Neural cell (in vitro differentiated cells): ENCODE data around the gene CLPX. TPM values are rescaled to one million over a fixed set of nuclear protein-coding genes. Genes with fewer than 3 reads are reported as not detected.

Experiments
- H2AFZ ChIP-seq: fragments of 200-600, 300-800 bp; sonication (generic), shearing (Covaris generic); 2 replicates; pipeline ENCODE4 v1.6.0; 2014; ENCODE audit warnings: low read depth, mild to moderate bottlenecking, antibody characterized with exemption, low read length, moderate library complexity
- H3F3A ChIP-seq: fragments of 200-600 bp; shearing (Covaris generic); 2 replicates; pipeline ENCODE4 v1.6.1; 2016; ENCODE audit warnings: mild to moderate bottlenecking, moderate library complexity, mixed read lengths, antibody characterized with exemption, low read length; ENCODE audit not compliant: insufficient read depth, poor library complexity, severe bottlenecking
- H3K27ac ChIP-seq: fragments of 200-600, 300-800 bp; sonication (generic), shearing (Covaris generic); 2 replicates; pipeline ENCODE4 v1.5.1; 2014; ENCODE audit warnings: mild to moderate bottlenecking, low read length, moderate library complexity
- H3K27me3 ChIP-seq: fragments of 300-800, 200-600 bp; sonication (generic), shearing (Covaris generic); 2 replicates; pipeline ENCODE4 v1.6.0; 2014; ENCODE audit warnings: mild to moderate bottlenecking, low read depth, low read length, moderate library complexity; ENCODE audit not compliant: insufficient read depth
- H3K36me3 ChIP-seq: fragments of 300-800, 200-600 bp; sonication (generic), shearing (Covaris generic); 2 replicates; pipeline ENCODE4 v1.5.1; 2014; ENCODE audit warnings: mild to moderate bottlenecking, antibody characterized with exemption, low read length, moderate library complexity; ENCODE audit not compliant: insufficient read depth
- H3K4me2 ChIP-seq: fragments of 300-800, 200-600 bp; sonication (generic), shearing (Covaris generic); 2 replicates; pipeline ENCODE4 v1.6.0; 2014; ENCODE audit warnings: mild to moderate bottlenecking, low read length
- H3K4me3 ChIP-seq: fragments of 300-800, 200-600 bp; sonication (generic), shearing (Covaris generic); 2 replicates; pipeline ENCODE4 v1.5.1; 2014; ENCODE audit warnings: mild to moderate bottlenecking, low read length, moderate library complexity
- H3K79me2 ChIP-seq: fragments of 200-600 bp; shearing (Covaris generic); replicated peaks from 2 replicates; pipeline ENCODE4 v1.6.0; 2014; ENCODE audit warnings: mild to moderate bottlenecking, low read length, moderate library complexity; ENCODE audit not compliant: insufficient read depth
- H3K9ac ChIP-seq: fragments of 300-800, 200-600 bp; sonication (generic), shearing (Covaris generic); 2 replicates; pipeline ENCODE4 v1.6.1; 2016; ENCODE audit warnings: mild to moderate bottlenecking, low read length, mixed read lengths
- H3K9me2 ChIP-seq: fragments of 200-600 bp; shearing (Covaris generic); 2 replicates; pipeline ENCODE4 v1.6.1; 2016; ENCODE audit warnings: mild to moderate bottlenecking, low read length, mixed read lengths; ENCODE audit not compliant: insufficient read depth
- H3K9me3 ChIP-seq: fragments of 200-600, 300-800 bp; sonication (generic), shearing (Covaris generic); 2 replicates; pipeline ENCODE4 v1.6.1; 2016; ENCODE audit warnings: mild to moderate bottlenecking, mixed run types, low read length, moderate library complexity, mixed read lengths
- H4K20me1 ChIP-seq: fragments of 200-600 bp; shearing (Covaris generic); 2 replicates; pipeline ENCODE4 v1.6.1; 2016; ENCODE audit warnings: mild to moderate bottlenecking, mixed run types; ENCODE audit not compliant: insufficient read depth
- CTCF ChIP-seq: fragments of 450-650 bp; IDR thresholded peaks from 2 replicates; pipeline ENCODE4 v1.5.1; 2014; ENCODE audit warnings: antibody characterized with exemption, mild to moderate bottlenecking, moderate library complexity; ENCODE audit not compliant: poor library complexity, severe bottlenecking
- EP300 ChIP-seq: fragments of 450-650 bp; conservative IDR thresholded peaks from 2 replicates; pipeline ENCODE4 v1.6.1; 2014; ENCODE audit warnings: antibody characterized with exemption, mild to moderate bottlenecking, moderate library complexity; ENCODE audit not compliant: poor library complexity, severe bottlenecking
- EZH2 ChIP-seq: fragments of 200-600, 300-800 bp; shearing (Covaris generic), sonication (generic); IDR thresholded peaks from 2 replicates; pipeline ENCODE4 v1.6.1; 2014; ENCODE audit warnings: antibody characterized with exemption, low read length, borderline replicate concordance, mild to moderate bottlenecking; ENCODE audit not compliant: insufficient read depth, poor library complexity, severe bottlenecking
- MXI1 ChIP-seq: fragments of 450-650 bp; conservative IDR thresholded peaks from 2 replicates; pipeline ENCODE4 v1.6.1; 2014; ENCODE audit warnings: antibody characterized with exemption, mild to moderate bottlenecking; ENCODE audit not compliant: poor library complexity, severe bottlenecking
- POLR2AphosphoS5 ChIP-seq: IDR thresholded peaks from 2 replicates; pipeline ENCODE4 v1.6.1; 2012
- RAD21 ChIP-seq: fragments of 450-650 bp; conservative IDR thresholded peaks from 2 replicates; pipeline ENCODE4 v1.6.1; 2014; ENCODE audit warnings: antibody characterized with exemption, mild to moderate bottlenecking, moderate library complexity
- SMC3 ChIP-seq: fragments of 450-650 bp; conservative IDR thresholded peaks from 2 replicates; pipeline ENCODE4 v1.6.1; 2014; ENCODE audit warnings: antibody characterized with exemption, mild to moderate bottlenecking, moderate library complexity; ENCODE audit not compliant: poor library complexity
- TAF1 ChIP-seq: IDR thresholded peaks from 2 replicates; pipeline ENCODE4 v1.6.1; 2012; ENCODE audit warnings: low read depth
- polyA plus RNA-seq: library from polyadenylated mRNA; depleted of rRNA; stranded (reverse); fragments of >200 nt; gene quantifications from 2 replicates; pipeline ENCODE4 v1.2.3, GENCODE V29; 2014
- TF ChIP-seq, protein P1 (sequence below): IDR thresholded peaks from 2 replicates; pipeline ENCODE4 v1.6.1; 2012; ENCODE audit warnings: borderline replicate concordance

Gene CLPX
- polyA plus RNA-seq, 1 donor from 2014 or later, result 44.9 TPM

- H3K9me3 ChIP-seq, result no peaks in the 10 kb centered on the region
- no peak overlapping the region for H3K27ac ChIP-seq
- no peak overlapping the region for H3K9ac ChIP-seq
- H4K20me1 ChIP-seq, result no peaks in the 10 kb centered on the region
- H3K9me2 ChIP-seq, result no peaks in the 10 kb centered on the region
- H3K36me3 ChIP-seq, result peaks cover 11% of the 10 kb centered on the region
- no peak overlapping the region for H3K4me2 ChIP-seq
- no peak for TF ChIP-seq EZH2
- no peak for TF ChIP-seq SMC3
- no peak for TF ChIP-seq TAF1
- no peak for TF ChIP-seq CTCF
- H3K79me2 ChIP-seq, result peaks cover 16% of the 10 kb centered on the region
- no peaks in the 10 kb centered on the region for H3K27me3 ChIP-seq
- H3F3A ChIP-seq, result no peaks in the 10 kb centered on the region
- no peak overlapping the region for H3K4me3 ChIP-seq
- no peak overlapping the region for H2AFZ ChIP-seq
Observed at GRCh38 chr15:65176056-65176455, 9.1 kb downstream of the CLPX start.

DNA sequence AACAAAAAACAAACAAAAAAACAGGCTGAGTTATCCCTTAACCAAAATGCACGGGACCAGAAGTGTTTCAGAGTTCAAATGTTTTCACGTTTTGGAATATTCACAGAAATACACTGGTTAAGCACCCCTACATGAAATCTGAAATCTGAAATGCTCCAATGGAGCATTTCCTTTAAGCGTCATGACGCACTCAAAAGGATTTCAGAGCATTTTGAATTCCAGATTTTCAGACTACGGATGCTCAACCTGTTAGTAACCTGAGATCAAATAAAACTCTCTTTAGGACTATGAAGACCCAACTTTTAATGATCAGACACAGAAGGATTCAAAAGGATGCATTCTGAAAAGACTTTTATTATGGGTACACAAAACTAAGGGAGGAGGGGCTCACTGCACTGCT lies 9.6 kb downstream of the CLPX start:
- Histone ChIP-seq H3K36me3 (peaks cover 11% of the 10 kb centered on the region), H4K20me1 (no peaks in the 10 kb centered on the region), H3K27ac (no peak overlapping the region), H3K4me2 (no peak overlapping the region), H3K9ac (no peak overlapping the region), H3K79me2 (peaks cover 14% of the 10 kb centered on the region), H3K27me3 (no peaks in the 10 kb centered on the region), H2AFZ (no peak overlapping the region), H3K9me3 (no peaks in the 10 kb centered on the region), H3K9me2 (no peaks in the 10 kb centered on the region), H3F3A (no peaks in the 10 kb centered on the region), H3K4me3 (no peak overlapping the region)
- TF ChIP-seq, protein P1, sequence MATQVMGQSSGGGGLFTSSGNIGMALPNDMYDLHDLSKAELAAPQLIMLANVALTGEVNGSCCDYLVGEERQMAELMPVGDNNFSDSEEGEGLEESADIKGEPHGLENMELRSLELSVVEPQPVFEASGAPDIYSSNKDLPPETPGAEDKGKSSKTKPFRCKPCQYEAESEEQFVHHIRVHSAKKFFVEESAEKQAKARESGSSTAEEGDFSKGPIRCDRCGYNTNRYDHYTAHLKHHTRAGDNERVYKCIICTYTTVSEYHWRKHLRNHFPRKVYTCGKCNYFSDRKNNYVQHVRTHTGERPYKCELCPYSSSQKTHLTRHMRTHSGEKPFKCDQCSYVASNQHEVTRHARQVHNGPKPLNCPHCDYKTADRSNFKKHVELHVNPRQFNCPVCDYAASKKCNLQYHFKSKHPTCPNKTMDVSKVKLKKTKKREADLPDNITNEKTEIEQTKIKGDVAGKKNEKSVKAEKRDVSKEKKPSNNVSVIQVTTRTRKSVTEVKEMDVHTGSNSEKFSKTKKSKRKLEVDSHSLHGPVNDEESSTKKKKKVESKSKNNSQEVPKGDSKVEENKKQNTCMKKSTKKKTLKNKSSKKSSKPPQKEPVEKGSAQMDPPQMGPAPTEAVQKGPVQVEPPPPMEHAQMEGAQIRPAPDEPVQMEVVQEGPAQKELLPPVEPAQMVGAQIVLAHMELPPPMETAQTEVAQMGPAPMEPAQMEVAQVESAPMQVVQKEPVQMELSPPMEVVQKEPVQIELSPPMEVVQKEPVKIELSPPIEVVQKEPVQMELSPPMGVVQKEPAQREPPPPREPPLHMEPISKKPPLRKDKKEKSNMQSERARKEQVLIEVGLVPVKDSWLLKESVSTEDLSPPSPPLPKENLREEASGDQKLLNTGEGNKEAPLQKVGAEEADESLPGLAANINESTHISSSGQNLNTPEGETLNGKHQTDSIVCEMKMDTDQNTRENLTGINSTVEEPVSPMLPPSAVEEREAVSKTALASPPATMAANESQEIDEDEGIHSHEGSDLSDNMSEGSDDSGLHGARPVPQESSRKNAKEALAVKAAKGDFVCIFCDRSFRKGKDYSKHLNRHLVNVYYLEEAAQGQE, result no peak
- no peak for TF ChIP-seq TAF1

DNA sequence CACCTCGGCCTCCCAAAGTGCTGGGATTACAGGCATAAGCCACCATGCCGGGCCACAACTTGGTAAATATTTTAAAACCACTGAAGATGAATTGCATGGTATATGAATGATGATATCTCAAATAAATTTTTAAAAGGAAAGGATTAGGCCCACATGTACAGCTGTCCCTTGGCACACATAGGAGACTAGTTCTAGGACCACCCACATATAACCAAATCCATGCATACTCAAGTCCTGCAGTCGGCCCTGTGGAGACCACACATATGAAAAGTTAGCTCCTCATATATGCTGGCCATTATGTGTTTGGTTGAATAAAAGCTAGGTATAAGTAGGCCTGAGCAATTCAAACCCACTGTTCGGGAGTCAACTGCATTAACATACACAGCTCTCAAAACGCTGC lies 10.6 kb downstream of the CLPX start:
- Histone ChIP-seq H2AFZ (no peak overlapping the region), H4K20me1 (no peaks in the 10 kb centered on the region), H3K27me3 (no peaks in the 10 kb centered on the region), H3K9me2 (no peaks in the 10 kb centered on the region), H3K9ac (no peak overlapping the region), H3K27ac (no peak overlapping the region), H3K9me3 (no peaks in the 10 kb centered on the region), H3F3A (no peaks in the 10 kb centered on the region), H3K36me3 (peaks cover 3% of the 10 kb centered on the region), H3K79me2 (peaks cover 4% of the 10 kb centered on the region), H3K4me3 (no peak overlapping the region), H3K4me2 (no peak overlapping the region)
- no peak for TF ChIP-seq TAF1
- TF ChIP-seq EP300, result no peak
- TF ChIP-seq SMC3, result no peak
- TF ChIP-seq POLR2AphosphoS5, result no peak
- no peak for TF ChIP-seq MXI1
- TF ChIP-seq CTCF, result no peak
- no peak for TF ChIP-seq EZH2
- TF ChIP-seq RAD21, result no peak
- TF ChIP-seq, protein P1, result no peak
